TTC549 (cell line): Measurements from ENCODE around the gene TECTB.

ENCODE experiments used
- FAIRE-seq: peaks from 2 replicates; lab custom pipeline; 2012; peaks lifted over from hg19 to GRCh38; lab: Jason Lieb, UNC

The TECTB gene

GRCh38 chr10:112275512-112276245 lies 7.5 kb upstream of the TECTB start:
- FAIRE-seq: no peak

- FAIRE-seq: no peak
Observed at GRCh38 chr10:112278871-112279270, 4.3 kb upstream of the TECTB start.

- no peak for FAIRE-seq
Observed at GRCh38 chr10:112279433-112279832, 3.8 kb upstream of the TECTB start.

GRCh38 chr10:112280205-112280921 lies 2.8 kb upstream of the TECTB start:
- no peak for FAIRE-seq

- FAIRE-seq: no peak
Observed at GRCh38 chr10:112282086-112282485, 1.1 kb upstream of the TECTB start.

GRCh38 chr10:112286837-112287818 lies 3.9 kb downstream of the TECTB start:
- FAIRE-seq: no peak

- no peak for FAIRE-seq
Observed at GRCh38 chr10:112287844-112288243, 4.6 kb downstream of the TECTB start.

- FAIRE-seq: no peak
Observed at GRCh38 chr10:112288486-112288885, 5.3 kb downstream of the TECTB start.

GRCh38 chr10:112289373-112290053 lies 6.3 kb downstream of the TECTB start:
- FAIRE-seq: no peak

- FAIRE-seq: no peak
Observed at GRCh38 chr10:112290054-112290373, 6.8 kb downstream of the TECTB start.

- no peak for FAIRE-seq
Observed at GRCh38 chr10:112294169-112294568, 11.0 kb downstream of the TECTB start.

- FAIRE-seq: no peak
Observed at GRCh38 chr10:112295853-112296830, 12.9 kb downstream of the TECTB start.

- FAIRE-seq: no peak
Observed at GRCh38 chr10:112296908-112297331, 13.7 kb downstream of the TECTB start.

- FAIRE-seq: no peak
Observed at GRCh38 chr10:112298581-112298980, 15.4 kb downstream of the TECTB start.

GRCh38 chr10:112299456-112299855 lies 16.3 kb downstream of the TECTB start:
- FAIRE-seq: no peak

GRCh38 chr10:112302335-112302734 lies 19.1 kb downstream of the TECTB start:
- no peak for FAIRE-seq

- no peak for FAIRE-seq
Observed at GRCh38 chr10:112303528-112303927, 20.3 kb downstream of the TECTB start.

- FAIRE-seq: no peak
Observed at GRCh38 chr10:112304267-112304859, 21.2 kb downstream of the TECTB start.

- FAIRE-seq: no peak
Observed at GRCh38 chr10:112307358-112308124, 24.3 kb downstream of the TECTB start.

GRCh38 chr10:112308125-112308502 lies 24.9 kb downstream of the TECTB start:
- FAIRE-seq: no peak
